Measurements from ENCODE around the gene ZNF646. TPM values are rescaled to one million over a fixed set of nuclear protein-coding genes. Genes with fewer than 3 reads are reported as not detected.

Gene ZNF646, protein sequence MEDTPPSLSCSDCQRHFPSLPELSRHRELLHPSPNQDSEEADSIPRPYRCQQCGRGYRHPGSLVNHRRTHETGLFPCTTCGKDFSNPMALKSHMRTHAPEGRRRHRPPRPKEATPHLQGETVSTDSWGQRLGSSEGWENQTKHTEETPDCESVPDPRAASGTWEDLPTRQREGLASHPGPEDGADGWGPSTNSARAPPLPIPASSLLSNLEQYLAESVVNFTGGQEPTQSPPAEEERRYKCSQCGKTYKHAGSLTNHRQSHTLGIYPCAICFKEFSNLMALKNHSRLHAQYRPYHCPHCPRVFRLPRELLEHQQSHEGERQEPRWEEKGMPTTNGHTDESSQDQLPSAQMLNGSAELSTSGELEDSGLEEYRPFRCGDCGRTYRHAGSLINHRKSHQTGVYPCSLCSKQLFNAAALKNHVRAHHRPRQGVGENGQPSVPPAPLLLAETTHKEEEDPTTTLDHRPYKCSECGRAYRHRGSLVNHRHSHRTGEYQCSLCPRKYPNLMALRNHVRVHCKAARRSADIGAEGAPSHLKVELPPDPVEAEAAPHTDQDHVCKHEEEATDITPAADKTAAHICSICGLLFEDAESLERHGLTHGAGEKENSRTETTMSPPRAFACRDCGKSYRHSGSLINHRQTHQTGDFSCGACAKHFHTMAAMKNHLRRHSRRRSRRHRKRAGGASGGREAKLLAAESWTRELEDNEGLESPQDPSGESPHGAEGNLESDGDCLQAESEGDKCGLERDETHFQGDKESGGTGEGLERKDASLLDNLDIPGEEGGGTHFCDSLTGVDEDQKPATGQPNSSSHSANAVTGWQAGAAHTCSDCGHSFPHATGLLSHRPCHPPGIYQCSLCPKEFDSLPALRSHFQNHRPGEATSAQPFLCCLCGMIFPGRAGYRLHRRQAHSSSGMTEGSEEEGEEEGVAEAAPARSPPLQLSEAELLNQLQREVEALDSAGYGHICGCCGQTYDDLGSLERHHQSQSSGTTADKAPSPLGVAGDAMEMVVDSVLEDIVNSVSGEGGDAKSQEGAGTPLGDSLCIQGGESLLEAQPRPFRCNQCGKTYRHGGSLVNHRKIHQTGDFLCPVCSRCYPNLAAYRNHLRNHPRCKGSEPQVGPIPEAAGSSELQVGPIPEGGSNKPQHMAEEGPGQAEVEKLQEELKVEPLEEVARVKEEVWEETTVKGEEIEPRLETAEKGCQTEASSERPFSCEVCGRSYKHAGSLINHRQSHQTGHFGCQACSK (N-terminal part only)
- polyA plus RNA-seq (2013, experiment 1 of 2; ENCODE audit: insufficient read length) = 9.1 TPM
- polyA plus RNA-seq (2013, experiment 2 of 2; ENCODE audit: insufficient read length) = 8.5 TPM

DNA sequence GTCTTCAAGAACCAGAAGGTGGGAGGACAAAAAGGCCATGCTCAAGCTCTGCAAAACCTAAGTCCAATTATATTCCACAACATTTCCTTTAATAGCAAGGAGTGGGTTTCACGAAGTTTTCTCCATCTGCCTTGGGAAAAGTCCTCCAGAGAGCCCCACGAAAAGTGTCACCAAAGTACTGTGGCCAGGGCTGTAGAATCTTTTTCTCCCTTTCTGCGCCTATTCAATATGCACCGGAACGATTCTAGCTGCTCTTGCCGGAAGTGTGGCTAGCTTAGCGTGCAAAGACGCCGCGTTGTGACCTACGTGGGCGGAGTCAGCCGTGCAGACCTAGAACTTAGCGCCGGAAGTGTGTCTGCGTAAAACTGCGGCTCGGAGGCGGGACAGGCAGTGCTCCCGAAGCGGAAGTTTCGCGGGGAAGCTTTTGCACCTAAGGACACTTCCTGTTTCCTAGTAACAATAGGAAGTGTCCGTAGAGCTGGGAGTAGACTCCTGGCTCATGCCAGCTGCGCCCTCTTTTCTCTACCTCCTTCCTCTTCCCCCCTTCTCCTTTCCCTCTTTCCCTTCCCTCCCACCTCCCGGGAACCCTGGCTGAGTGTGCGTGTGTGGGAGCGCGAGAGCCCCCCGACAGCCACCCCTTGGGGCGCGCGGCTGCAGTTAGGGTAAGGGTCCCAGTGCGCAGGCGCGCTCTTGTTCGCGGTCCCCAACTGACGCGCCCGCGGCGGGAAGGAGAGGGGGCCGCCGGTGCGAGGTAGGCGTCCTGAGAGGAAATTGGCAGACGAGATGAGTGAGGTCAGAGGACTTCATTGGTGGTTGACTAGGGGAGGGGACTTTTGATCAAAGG lies at the start of gene ZNF646, which contains the start of gene ZNF668:
TSS of gene ZNF646 (plus strand) at position 453 of the 844 bp plus-strand sequence. CDS start 1,903 bp downstream, outside the sequence.
TSS of gene ZNF668 (minus strand) at position 271 of the 844 bp plus-strand sequence. CDS start 9,781 bp downstream, outside the sequence.
- DNase-seq = peak; percentile 100

- DNase-seq = no peak
Observed at GRCh38 chr16:31025339-31025738, 48.9 kb upstream of the ZNF646 start.

DNA sequence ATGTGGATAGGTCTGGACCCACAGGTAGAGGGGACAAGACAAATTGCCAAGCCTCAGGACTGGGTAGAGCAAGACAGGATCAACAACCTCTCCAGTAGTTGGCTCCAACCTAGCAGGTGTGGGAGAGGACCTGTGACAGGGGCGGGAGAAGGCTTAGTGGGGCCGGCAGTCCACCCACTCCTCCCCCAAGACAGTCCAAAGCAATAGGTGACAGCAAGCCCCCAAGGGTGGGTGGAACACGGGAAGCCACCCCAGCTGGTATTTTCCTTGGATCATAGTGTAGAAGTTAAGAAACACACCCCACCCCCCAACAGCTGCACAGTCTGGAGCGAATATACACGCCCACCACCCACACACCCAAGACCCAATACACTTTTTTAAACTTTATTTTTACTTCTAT lies 45.0 kb upstream of the ZNF646 start:
- no peak for DNase-seq

- no peak for DNase-seq
Observed at GRCh38 chr16:31031276-31031675, 42.9 kb upstream of the ZNF646 start.

DNA sequence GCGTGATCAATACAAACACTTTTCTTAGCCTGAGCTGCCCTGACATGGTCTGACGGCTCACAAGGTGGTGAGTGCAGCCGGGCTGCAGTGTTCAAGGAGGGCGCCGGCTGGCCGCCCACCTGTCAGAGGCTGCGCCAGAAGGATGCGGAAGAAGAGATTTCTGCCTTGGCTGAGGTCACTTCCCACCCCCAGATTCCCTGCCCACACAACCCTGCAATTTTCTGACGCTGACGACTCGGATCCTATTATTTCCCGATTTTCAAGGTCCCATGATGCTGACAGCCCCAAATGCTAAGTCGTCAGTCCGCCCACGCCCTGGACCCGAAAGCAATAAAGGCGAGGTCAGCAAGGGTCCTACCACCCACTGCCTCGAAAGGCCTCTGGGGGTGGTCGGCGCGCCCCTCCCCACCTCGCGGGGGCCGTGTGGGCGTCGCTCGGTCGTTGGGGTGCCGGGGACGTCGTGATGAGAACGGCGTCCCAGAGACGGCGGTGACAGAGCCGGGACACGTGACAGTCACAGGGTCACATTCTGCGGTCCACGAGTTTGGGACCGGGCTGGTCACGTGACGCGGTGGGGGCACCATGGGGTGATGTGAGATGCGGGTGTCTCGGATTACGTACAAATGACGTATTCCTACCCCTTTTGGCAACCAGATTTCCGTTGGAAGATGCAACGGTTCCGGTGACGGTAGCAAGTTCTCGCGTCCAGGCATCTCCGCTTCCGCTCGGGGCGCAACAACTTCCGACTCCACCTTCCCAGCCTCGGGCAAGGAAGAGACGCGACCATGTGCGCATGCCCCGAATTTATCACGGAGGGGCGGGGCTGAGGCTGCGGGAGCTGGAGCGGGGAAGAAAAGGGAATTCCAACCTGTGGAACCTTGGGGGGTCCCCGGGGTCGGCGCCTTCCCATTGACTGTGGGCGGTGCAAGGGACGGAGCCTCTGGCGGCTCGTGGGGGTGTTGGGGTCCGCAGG lies 41.2 kb upstream of the ZNF646 start, which contains the start of gene STX4:
TSS of gene STX4 (plus strand) at position 823 of the 973 bp plus-strand sequence. CDS start 248 bp downstream, outside the sequence.
- DNase-seq = peak; percentile 98

GRCh38 chr16:31033709-31034492 lies 40.3 kb upstream of the ZNF646 start:
- peak; percentile 80 for DNase-seq

- no peak for DNase-seq
Observed at GRCh38 chr16:31036691-31037090, 37.5 kb upstream of the ZNF646 start.

DNA sequence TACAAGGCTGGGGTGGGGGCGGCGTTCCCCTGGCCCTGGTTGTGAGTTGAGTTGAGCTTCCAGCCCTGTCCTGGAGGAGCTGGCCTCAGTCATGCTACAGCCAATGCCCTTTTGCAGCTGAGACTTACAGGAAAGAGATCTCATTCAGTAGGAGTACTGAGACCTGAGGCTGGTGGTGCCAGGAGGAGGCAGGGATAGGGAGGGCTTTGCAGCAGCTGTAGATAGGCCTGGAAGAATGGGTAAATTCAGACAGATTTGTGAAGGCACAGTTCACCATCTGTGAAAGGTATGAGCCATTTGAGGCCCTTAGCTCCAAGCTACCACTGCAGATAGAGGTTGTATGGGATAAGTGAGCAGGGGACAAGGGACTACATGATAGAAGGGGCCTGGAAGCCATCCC lies 35.2 kb upstream of the ZNF646 start:
- no peak for DNase-seq

- DNase-seq = no peak
Observed at GRCh38 chr16:31042866-31043265, 31.4 kb upstream of the ZNF646 start.

DNA sequence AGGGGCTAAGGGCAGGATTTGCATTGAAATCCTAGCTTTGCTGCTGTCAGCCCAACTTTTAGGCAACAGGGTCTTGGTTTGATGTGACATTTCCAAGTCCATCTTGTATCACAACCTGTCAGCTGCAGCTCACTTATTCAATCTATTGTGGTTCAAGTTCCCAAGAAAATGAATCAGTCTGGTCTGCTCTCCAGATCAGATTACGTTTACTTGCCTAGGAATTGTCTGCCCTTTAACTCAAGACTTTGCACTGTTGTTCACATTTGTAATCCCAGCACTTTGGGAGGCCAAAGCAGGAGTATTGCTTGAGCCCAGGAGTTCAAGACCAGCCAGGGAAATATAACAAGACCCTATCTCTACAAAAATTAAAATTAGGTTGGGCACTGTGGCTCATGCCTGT lies 30.9 kb upstream of the ZNF646 start:
- no peak for DNase-seq

DNA sequence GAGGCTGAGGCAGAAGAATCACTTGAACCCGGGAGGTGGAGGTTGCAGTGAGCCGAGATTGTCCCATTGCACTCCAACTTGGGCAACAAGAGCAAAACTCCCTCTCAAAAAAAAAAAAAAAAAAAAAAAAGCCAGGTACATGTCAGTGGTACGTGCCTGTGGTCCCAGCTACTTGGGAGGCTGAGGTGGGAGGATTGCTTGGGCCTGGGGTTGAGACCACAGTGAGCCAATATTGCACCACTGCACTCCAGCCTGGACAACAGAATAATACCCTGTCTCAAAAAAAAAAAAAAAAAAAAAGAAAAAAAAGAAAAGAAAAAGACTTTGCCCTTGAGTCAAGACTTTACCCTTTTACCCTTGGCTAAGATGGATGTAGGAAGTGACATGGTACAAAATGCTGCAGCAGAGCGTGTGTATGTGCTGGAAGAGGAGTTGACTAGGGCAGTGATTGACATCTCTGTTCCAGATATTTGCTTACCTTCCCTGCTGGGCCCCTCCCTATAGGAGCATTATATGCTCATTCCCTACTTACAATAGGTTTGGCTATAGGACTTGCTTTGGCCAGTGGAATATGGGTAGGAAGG lies 30.2 kb upstream of the ZNF646 start:
- no peak for DNase-seq

DNA sequence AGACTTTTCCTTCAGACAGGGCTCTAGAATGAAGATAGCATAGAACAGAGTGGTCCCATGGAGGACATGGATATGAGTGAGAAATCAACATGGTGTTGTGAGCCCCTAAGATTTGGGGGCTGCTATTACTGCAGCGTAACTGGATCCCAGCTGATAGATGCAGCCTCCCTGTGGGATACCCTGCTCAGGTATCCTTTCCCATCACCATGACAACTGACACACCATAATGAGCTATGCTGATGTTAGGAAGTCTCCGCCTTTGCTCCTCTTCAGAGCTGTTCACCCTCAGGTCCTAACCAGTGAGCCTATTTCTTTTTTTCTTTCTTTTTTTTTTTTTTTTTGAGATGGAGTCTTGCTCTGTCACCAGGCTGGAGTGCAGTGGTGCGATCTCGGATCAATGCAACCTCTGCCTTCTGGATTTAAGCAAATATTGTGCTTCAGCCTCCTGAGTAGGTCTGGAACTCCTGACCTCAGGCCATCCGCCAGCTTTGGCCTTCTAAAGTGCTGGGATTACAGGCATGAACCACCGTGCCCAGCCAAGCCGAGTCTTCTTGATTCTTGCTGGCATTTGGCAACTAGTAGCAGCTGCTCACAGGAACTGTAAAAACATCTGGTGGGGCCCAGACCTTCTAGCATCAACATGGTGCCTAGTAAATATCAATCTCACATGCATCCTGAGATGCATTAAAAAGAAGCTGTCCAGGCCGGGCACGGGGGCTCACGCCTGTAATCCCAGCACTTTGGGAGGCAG lies 23.8 kb upstream of the ZNF646 start:
- no peak for DNase-seq

GRCh38 chr16:31052114-31052513 lies 22.1 kb upstream of the ZNF646 start:
- peak; percentile 90 for DNase-seq

- no peak for DNase-seq
Observed at GRCh38 chr16:31055613-31056012, 18.6 kb upstream of the ZNF646 start.

- DNase-seq = no peak
Observed at GRCh38 chr16:31061126-31061812, 13.0 kb upstream of the ZNF646 start.

DNA sequence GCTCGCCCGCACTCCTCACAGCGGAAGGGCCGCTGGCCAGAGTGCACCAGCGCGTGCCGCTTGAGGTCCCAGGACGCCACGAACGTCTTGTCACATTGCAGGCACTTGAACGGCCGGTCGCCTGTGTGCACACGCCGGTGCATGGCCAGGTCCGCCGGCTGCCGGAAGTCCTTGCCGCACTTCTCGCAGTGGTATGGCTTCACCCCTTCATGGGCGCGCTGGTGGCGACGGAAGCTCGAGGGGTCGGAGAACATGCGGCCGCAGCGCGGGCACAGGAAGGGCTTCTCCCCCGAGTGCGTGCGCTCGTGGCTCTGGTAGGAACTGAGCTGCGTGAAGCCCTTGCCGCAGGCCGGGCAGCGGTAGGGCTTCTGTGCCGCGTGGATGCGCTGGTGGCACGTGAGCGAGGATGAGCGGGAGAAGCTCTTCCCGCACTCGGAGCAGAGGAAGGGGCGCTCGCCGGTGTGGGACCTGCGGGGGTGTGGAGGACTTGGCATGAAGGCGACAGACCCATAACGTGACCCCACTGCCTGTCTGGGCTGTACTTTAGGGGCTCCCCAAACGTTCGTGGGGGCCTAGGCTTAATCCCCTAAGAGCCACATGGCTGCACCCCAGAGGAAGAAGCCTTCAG lies 12.3 kb upstream of the ZNF646 start:
- no peak for DNase-seq

- DNase-seq = no peak
Observed at GRCh38 chr16:31063495-31063842, 10.8 kb upstream of the ZNF646 start.

All from fibroblast of skin of scalp (primary cell).